ENCODE measurements around the gene MDH2. TPM values are rescaled to one million over a fixed set of nuclear protein-coding genes. Genes with fewer than 3 reads are reported as not detected.

MDH2 gene
- total and polyA plus RNA-seq, 2 of the 4 experiments (the other 2 are of a cell fraction): 55.4 to 206 TPM

GRCh38 chr7:76057103-76057812 lies 9.4 kb downstream of the MDH2 start:
- Histone ChIP-seq H2BK5ac (ENCODE audit: low read depth, low read length, poor library complexity, severe bottlenecking) (no peak overlapping the region), H3K56ac (ENCODE audit: extremely low read depth, insufficient read depth, low read length) (no peak overlapping the region), H3K36me3 (ENCODE audit: control insufficient read depth, insufficient read depth, low read length) (peaks cover 57% of the 10 kb centered on the region), H2AK9ac (replicated peaks; ENCODE audit: low read depth, low read length, poor library complexity) (no peak overlapping the region), H3K18ac (ENCODE audit: low read depth, low read length) (no peak overlapping the region), H4K20me1 (ENCODE audit: insufficient read depth, low read length) (peaks cover 54% of the 10 kb centered on the region), H4K8ac (ENCODE audit: low read depth in 2 of 2, low read length in 2 of 2) (no peak overlapping the region), H2BK15ac (ENCODE audit: low read depth, low read length) (no peak overlapping the region), H3K9ac (ENCODE audit: low read depth, low read length) (no peak overlapping the region), H4K91ac (ENCODE audit: insufficient read depth, low read depth, low read length) (no peak overlapping the region), H3K4ac (ENCODE audit: low read depth, low read length) (no peak overlapping the region), H3K14ac (replicated peaks; ENCODE audit: low read depth, low read length) (no peak overlapping the region), H3K9me1 (ENCODE audit: insufficient read depth, low read length) (peaks cover 18% of the 10 kb centered on the region; the same call in 1 of the 2 replicates), H3K23ac (ENCODE audit: low read depth, low read length) (no peak overlapping the region), H3K4me2 (ENCODE audit: low read depth, low read length) (no peak overlapping the region), H3K79me1 (ENCODE audit: low read depth in 1 of 2, low read length in 2 of 2) (peaks cover 46 to 87% of the 10 kb centered on the region in 2 experiments), H2AFZ (replicated peaks; ENCODE audit: low read length, poor library complexity) (no peak overlapping the region), H3K4me1 (ENCODE audit: control insufficient read depth, insufficient read depth, low read length) (peaks cover 12% of the 10 kb centered on the region), H4K5ac (ENCODE audit: low read depth, low read length) (no peak overlapping the region), H2AK5ac (ENCODE audit: low read depth, low read length) (no peak overlapping the region), H3K27ac (ENCODE audit: insufficient read depth, low read length) (no peak overlapping the region), H3K27me3 (ENCODE audit: control insufficient read depth, insufficient read depth, low read length) (no peaks in the 10 kb centered on the region), H3K9me3 (ENCODE audit: control insufficient read depth, insufficient read depth, low read length) (no peaks in the 10 kb centered on the region), H3K4me3 (ENCODE audit: insufficient read depth, low read depth, low read length) (no peak overlapping the region), H2BK120ac (ENCODE audit: low read depth, low read length) (no peak overlapping the region), H2BK20ac (ENCODE audit: low read depth, low read length) (no peak overlapping the region)
- WGBS, 2 experiments (ENCODE audit: extremely low coverage in 2 of 2, insufficient read length in 1 of 2): 94% methylated on average over 6 of the region's 18 CpGs; no CpG with 5 or more reads in 1 of the 2 experiments
- intact Hi-C loops (cut with micrococcal nuclease) (no loop called here), in situ Hi-C loops (cut with MboI; ENCODE audit: low sequenced_read_pairs) (no loop called here), dilution Hi-C loops (cut with HindIII; ENCODE audit: low sequenced_read_pairs, unreplicated experiment) (no loop called here)
- DNase-seq (no peak), ATAC-seq (ENCODE audit: low read depth) (no peak)
- ChIA-PET POLR2A (ENCODE audit: unreplicated experiment) (no interaction called here), CTCF (no interaction called here)
- no TSS peak for BruUV-seq (replicated peaks)
- TF ChIP-seq POLR2A (IDR thresholded peaks at IDR 0.05; ENCODE audit: low read depth, low read length): no peak
- no peak for TF ChIP-seq RCOR1 (IDR thresholded peaks at IDR 0.05; ENCODE audit: insufficient replicate concordance, low read length)
- no peak for TF ChIP-seq RFX5 (IDR thresholded peaks at IDR 0.05; ENCODE audit: low read depth, low read length)
- no peak for TF ChIP-seq USF2 (IDR thresholded peaks at IDR 0.05; ENCODE audit: low read depth, low read length)
- no peak for TF ChIP-seq MAFK (IDR thresholded peaks at IDR 0.05; ENCODE audit: low read depth, low read length)
- TF ChIP-seq MAZ (IDR thresholded peaks at IDR 0.05; ENCODE audit: borderline replicate concordance, low read depth, low read length): no peak
- no peak for TF ChIP-seq SMC3 (IDR thresholded peaks at IDR 0.05; ENCODE audit: low read depth, low read length)
- TF ChIP-seq CEBPB (IDR thresholded peaks at IDR 0.05; ENCODE audit: low read depth, low read length): no peak
- no peak for TF ChIP-seq BHLHE40 (IDR thresholded peaks at IDR 0.05; ENCODE audit: low read depth, low read length)
